22Rv1 (cell line): ENCODE data around the gene UBR3.

Source experiments
- H3K27ac ChIP-seq: fragments of 450-650 bp; 2 replicates; pipeline ENCODE4 v1.5.1; 2017
- CTCF ChIP-seq: fragments of 450-650 bp; IDR thresholded peaks from 2 replicates; pipeline ENCODE4 v1.5.1; 2017; ENCODE audit warnings: mild to moderate bottlenecking
- ZFX ChIP-seq: fragments of 450-650 bp; IDR thresholded peaks from 2 replicates; pipeline ENCODE4 v1.6.1; 2017; ENCODE audit warnings: antibody characterized with exemption, borderline replicate concordance

UBR3 gene

GRCh38 chr2:170076189-170076588, 248.9 kb downstream of the UBR3 start:
- no peak for TF ChIP-seq CTCF
- no peak for TF ChIP-seq ZFX
- no peak overlapping the region for H3K27ac ChIP-seq

DNA sequence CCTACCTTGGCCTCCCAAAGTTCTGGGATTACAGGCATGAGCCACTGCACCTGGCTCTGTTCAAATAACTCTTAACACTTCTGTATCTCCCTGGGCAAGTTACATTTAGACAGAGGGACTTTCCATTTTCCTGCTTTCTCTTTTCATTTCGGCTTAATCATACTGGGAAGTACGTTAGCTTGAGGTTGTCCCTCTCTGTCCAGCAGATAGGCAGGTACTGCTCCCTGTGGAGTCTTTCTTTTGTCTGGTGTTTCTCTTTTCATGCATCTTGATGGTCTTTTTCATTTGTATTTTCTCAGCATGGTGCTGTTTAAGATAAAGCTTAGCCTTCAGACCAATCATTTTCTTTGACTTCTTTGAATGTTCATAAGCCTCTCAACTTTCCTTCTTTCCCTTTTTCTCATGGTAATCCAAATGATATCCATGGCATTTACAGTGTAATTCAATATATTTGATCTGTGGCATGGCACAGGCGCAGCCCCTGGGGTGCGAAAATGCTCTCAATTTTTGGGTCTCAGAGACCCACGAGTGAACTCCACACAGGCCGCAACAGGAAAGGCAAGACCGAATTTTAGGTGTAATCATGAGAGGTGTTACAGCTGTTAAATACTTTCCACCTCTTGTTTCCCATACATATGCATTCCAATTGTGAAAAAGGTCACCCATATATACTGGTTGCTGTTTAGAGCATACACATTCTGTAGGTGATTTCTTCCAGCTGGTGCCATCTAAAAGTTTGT, 250.7 kb downstream of the UBR3 start:
- no peak for TF ChIP-seq CTCF
- TF ChIP-seq ZFX, result no peak
- H3K27ac ChIP-seq, result no peak overlapping the region

DNA sequence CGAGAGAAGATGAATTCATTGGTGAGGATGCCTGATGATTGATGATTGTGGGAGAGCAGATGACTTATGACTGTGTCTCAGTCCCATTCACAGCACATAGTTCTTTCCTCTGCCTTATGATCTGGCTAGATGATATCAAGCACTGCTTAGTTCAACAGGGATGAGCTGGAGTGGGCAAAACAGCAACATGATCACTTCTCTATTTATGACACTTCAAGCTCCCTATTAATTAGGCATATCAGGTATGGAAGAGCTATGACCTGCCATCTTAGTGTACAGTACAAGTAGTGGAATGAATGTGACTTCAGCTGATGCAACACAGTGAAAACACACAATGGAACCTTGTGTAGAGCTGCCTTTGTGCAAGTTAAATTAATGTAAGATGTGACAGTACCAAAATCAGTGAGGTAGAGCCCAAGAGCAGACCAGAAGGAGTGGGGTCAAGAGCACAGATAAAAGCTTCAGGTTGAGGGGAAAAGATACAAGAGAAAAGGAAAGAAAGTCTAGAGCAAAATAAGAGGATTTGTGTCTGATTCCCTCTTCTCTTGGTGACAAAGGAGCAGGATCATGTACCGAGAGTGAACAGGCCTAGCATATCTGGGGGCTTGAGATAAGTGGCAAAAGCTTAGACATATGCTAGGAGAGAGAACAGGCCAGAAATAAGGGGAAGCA, 257.7 kb downstream of the UBR3 start:
- no peak for TF ChIP-seq CTCF
- TF ChIP-seq ZFX, result no peak
- no peak overlapping the region for H3K27ac ChIP-seq

DNA sequence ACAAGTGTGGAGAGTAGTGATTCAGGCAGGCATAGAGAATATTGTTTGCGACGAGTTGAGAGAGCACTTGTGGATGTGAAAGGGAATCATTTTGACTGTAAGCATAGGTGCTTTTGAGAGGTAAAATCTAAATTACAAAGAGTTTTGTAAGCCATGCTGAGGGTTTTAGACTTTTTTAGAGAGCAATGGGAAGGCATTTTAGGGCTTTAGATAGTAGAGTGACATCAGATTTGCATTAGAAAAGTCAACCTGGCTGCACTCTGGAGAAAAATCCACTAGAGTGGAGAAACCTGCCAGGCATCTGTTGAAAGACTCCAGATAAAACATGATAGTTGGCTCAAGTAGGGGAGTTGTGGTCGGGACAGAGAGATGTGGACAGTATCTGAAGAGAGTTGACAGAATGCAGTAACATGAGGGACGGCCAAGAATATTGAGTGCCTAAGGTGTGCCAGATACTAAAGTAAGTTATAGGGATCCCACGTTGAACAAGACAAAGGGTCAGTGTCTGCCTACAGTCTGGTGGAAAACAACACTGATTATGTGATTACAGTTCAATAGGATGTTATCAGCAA, 258.9 kb downstream of the UBR3 start:
- H3K27ac ChIP-seq, result no peak overlapping the region
- TF ChIP-seq CTCF (no peak), ZFX (no peak)

DNA sequence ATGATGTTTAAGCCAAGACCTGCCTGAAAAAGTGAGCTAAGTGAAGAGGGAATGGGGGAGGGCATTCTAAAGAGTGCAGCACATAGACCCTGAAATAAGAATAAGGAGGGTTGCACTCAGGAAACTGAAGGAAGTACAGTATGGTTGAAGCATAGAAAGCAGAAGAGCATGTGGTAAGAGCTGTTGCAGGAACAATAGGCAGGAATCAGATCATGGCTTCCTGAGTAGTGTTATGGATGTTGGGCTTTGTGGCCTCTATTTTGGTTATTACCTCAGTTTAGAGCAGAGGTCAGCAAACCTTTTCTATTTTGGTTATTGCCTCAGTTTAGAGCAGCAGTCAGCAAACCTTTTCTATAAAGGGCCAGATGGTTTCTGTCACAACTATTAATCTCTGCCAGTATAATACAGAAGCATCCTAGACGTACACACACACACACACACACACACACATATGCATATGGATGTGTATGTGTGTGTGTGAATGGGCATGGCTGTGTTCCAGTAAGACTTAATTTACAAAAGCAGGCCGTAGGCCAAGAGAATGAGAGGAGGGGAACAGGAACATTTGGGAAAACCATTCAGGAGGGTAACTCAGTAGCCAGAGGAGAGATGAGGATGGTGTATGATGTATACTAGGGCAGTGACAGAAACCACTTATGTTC, 259.6 kb downstream of the UBR3 start:
- TF ChIP-seq CTCF (no peak), ZFX (no peak)
- H3K27ac ChIP-seq, result no peak overlapping the region

DNA sequence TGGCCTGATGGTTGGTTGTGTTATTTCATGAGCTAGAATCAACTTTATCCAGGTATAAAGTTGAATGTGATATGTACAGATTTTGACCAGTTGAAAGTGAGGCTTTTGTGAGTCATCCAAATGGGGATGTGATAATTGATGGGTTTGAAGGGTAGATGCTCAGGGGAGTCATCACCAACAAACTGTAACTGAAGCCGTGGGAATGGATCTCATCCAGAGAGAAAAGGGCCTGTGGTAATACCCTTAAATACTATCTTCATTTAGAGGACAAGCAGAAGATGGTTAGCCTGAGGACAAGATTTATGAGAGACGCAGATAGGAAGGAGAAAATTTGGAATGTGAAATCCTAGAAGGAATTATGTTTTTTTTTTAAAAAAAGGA, 260.1 kb downstream of the UBR3 start:
- TF ChIP-seq ZFX (no peak), CTCF (no peak)
- H3K27ac ChIP-seq, result no peak overlapping the region

DNA sequence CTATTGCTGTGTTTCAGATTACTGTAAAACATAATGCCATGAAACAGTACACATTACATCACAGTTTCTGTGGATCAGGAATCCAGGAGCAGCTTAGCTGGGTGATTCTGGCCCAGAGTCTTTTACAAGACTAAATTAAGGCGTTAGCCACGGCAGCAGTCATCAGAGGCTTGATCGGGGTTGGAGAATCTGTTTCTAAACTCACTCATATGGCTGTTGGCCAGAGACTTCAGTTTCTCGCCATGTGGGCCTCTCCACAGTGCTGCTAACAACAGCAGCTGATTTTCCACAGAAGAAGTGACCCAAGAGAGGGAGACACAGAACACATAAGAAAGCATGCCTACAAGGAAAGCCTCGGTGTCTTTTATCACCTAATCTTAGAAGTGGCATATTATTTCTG, 261.5 kb downstream of the UBR3 start:
- TF ChIP-seq CTCF, result no peak
- no peak for TF ChIP-seq ZFX
- H3K27ac ChIP-seq, result no peak overlapping the region
